NCI-H1048 (cell line): ENCODE results near the gene ATG5.

Experiments used
- DNase-seq: peaks from one replicate; lab custom pipeline; 2025; lab: John Stamatoyannopoulos, UW

ATG5 gene

DNA sequence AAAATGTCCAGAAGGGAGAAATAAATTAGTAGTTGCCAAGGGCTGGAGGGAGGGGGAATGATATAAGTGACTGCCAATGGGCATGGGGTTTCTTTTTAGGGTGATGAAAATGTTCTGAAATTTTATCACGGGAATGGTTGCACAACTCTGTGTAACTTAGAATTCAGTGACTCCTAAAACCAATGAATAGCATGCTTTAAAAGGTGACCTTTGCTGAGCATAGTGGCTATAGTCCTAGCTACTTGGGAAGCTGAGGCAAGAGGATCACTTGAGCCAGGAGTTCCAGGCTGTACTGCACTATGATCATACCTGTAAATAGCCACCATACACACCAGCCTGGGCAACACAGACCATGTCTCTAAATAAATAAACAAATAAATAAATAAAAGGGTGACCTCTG, 109.0 kb downstream of the ATG5 start:
- DNase-seq, result no peak

DNA sequence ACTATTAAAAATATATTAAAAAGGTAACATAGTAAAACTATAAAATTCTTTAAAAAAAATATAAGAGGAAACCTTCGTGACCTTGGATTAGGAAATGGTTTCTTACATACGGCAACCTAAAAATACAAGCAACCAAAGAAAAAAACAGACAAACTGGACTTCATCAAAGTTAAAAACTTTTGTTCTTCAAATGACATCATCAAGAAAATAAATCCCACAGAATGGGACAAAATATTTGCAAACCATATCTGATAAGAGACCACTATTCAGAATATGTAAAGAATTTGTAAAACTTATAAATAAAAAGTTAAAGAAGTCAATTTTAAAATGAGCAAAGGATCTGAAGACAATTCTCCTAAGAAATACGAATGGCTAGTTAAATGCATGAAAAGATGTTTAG, 110.0 kb downstream of the ATG5 start:
- DNase-seq, result no peak

DNA sequence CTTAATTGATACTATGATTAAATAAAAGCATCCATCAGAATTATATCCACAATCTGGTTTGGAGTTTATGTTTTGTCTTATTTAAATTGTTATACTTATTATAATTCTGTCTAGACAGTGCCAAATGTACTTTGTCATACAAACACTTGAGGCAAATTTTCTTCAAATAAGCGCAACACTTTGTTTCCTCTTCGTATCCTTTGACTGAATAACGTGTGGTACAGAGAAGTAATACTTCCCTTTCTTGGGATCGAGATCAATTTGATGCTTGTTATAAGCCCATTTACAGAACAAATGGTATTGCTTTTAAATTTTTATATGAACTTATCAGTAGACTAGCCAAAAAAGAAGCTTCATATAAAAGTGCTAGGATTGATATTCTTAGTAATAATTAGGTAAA, 111.0 kb downstream of the ATG5 start:
- DNase-seq, result no peak

DNA sequence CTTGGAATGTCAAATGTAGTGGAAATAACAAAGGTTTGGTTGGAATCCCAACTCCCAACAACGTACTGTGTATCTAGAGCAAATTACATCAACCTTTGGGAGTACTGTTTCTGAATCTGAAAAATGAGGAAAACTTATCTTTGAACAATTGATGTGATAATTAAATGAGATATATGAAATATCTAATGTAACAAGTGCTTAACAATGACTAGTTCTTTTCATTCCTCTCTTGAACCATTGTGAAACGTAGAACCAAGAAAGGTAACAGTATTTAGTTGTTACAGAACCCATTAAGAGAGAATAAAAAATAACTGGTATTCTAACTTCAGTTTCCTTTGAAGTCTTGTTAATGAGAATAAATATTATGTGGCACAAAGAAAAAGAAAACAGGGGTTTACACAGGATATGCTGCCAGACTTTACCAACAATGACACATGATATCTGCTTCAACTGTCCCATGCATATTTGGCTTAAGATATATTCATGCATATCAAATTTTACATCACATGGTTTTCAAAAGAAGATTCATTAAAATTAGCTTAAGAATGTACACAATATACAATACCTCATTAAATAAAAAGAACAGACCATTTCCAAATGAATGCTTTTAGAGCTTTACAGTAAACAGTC, 111.8 kb downstream of the ATG5 start:
- no peak for DNase-seq

DNA sequence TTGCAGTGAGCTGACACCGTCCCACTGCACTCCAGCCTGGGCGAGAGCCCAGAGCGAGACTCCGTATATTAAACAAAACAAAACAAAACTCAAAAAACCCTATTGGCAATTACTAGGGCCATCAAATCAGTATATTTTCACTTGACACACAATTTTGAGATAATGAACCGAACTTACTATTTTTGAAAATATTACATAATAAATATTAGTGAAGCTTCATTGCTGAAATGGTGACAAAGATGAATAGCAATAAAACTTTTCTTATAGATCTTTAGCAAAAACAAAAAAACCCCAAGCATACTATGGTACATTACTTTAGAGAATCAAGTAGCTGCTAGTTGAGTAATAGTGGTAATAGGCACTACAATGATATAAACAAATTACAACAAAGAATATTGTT, 113.0 kb downstream of the ATG5 start:
- no peak for DNase-seq

DNA sequence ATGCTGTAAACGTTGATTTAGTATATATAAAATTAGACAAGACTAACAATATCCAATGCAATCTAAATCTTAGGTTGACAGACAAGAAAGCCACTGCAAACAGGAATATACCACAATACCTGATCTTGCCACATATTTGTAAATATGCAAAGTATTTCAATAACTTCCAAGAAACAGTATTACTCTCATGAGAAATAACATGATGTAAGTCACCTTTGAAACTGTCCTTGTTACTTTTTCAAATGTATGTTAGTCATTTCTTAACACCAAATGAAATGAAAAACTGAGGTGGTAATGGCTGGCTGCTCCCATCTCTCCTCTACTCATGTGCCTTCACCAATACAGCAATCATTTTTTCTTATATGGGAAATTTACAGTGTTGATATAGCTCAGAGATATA, 118.7 kb downstream of the ATG5 start:
- DNase-seq, result no peak

DNA sequence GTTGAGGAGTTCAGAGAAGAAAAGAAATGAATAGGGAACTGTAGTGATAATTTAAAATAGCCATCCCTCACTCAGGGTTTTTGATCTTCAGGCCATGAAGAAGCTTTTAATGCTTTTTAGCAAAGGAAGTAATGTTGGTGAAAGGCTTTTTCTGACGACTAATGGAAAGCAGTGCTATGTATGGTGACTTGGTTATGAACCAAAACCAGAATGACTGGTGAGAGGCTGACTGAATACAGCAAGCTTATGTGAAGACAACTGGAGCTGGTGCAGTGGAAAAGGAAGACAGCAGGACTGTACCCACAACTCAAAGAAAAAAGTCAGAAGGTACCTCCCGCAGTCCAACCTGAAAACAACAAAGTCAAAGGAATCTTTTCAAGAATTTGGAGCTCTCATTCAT, 120.6 kb downstream of the ATG5 start:
- DNase-seq, result no peak

DNA sequence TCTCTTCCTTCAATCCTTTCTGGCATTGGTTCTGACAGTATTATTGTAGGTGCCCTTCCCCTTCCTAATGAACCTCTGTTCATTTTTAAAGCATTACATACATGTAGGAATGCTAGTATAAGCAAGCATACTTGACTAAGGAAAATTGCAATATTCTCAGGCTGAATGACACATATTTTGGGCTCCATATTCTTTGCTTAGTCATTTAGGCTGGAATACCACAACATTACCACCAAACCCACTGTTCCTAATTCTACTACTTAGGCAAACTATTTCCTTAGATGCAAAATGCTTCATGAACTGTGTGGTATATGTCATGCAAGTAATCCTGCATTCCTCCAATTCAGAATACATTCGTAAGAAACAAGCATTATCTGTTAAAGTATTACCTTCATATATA, 125.6 kb downstream of the ATG5 start:
- DNase-seq, result no peak

DNA sequence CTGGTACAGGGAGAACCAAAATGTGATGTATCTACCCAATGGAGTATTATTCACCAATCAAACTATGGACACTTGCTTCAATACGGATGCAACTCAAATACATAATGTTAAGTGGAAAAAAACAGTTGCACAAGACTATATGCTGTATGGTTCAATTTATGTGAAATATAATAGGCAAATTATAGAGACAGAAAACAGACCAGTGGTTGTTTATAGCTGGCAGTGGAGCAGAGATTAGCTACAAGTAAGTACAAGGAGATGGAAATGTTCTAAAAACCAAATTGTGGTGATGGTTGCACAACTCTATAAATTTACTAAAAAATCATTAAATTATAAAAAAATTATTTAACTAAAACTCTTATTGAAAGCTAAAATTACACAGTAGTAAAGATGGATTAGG, 126.2 kb downstream of the ATG5 start:
- DNase-seq, result no peak

DNA sequence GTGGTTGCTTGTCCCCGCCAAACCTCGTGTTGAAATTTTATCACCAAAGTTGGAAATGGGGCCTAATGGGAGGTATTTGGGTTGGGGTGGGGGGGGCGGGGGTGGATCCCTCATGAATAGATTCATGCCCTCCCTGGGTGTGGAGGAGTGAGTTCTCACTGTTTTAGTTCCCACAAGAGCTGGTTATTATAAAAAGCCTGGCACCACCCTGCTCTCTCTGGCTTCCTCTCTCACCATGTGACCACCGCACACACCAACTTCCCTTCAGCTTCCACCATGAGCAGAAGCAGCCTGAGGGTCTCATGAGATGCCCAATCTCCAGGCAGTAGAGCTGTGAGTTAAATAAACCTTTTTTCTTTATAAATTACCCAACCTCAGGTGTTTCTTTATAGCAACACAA, 128.1 kb downstream of the ATG5 start:
- DNase-seq, result no peak

DNA sequence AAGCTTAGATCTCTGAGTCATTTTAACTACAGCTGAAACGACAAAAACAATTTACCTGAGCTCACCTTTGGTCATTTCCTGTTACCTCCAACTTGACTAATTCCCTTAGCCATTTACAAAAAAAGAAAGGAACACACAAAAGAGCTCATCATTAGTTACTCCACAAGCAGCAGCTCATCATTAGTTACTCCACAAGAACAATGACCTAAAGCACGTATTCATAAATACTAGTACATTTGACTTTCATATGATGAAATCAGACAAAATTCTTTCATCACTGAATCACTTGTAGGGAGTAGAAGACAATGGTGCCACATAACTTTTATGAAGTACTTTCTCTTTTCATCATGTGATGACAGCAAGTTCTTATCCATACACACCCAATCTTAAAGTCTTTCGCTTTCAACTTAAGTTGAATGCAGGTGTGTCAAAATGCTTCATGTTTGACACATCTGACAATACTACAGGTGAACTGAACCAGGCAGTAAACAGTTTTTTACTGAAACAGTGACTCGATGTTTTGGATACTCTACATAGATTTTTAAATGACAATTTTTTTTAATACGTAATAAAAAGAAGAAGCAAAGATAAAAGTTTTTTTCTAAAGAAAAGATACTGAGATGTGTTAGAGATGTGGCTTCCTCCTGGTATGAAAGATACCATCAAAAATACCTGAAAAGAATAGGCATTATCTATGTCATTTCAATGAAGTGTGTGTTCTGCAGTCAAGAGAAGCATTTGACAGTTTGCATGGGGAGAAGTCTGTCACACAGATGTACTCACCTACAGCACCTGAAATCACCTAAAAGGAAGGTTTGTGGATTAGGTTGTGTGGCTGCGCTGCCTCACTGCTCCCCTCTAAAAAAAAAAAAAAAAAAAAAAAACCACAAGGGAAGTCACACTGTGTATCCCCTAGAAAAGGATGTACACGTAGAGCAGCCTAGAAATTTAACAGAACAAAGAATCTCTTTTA, 130.3 kb downstream of the ATG5 start:
- DNase-seq, result no peak

DNA sequence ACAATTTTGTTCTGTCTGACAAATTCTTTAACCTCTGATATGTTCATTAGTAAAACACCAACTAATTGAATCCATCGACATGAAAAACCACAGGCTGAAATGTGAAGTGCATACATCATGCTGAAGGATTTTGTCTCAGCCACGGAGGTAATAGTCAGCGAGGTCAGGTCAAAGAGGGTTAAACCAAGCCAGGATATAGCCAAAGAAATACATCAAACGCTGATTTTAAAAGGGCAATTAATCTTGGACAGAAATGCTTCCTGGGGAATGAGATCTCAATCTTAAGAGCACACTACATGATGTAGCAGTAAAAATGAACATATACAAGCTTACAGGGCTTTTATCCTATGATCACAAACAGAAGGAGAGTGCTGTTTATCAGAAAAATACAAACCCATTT, 132.7 kb downstream of the ATG5 start:
- no peak for DNase-seq

DNA sequence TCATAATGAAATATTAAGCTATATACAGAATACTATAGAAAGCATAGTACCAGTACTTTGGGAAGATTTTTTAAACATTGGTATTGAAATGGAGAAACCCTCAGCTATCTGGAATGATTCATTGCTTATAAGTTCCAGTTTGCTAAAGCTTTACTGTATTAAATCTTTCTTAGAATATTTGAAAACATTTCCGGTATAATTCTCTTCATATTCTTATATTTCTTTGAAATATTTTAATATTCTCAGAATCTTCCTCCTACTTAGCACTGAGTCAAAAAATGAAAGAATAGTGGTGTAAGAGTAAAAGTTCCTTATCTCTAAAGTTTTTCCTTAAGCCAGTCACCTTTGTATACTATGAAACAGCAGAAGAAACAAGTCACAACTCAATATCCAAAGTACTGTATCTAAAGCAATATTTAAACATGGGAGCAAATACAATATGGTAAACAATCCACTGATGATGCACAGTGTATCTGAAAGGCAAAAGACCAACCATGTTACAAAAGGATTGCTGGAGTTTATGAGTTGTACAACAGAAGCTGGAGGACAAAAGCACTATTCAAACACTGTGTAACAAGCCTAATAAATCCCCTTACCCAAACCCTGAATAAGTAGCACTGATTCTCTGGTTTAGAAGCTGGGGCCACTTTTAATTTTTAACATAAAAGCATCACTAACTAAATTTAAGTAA, 137.3 kb downstream of the ATG5 start:
- no peak for DNase-seq

DNA sequence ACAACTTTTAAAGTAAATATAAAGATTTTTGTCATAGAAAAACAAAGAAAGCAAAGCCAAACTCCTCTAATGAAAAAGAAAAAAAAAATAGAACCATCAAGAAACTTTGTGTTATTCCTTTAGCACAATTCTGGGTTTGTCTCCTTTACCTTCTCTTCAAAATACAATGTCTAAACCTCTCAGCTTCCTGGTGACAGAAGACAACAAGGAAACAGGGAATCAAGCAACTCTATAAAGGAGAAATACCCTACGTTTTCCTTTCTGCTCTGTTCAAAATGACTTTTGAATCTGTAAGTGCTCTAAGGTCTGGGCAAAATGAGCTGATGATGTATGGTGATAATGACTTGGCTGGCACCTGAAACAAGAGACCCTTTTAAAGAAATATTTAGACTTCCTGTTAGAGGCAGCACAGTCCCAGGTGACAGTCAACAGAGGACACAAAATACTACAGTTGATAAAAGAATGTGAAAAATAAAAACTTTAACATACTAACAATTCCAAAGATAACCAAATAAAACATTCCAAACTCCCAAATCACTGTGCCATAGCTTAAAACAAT, 138.1 kb downstream of the ATG5 start:
- no peak for DNase-seq

DNA sequence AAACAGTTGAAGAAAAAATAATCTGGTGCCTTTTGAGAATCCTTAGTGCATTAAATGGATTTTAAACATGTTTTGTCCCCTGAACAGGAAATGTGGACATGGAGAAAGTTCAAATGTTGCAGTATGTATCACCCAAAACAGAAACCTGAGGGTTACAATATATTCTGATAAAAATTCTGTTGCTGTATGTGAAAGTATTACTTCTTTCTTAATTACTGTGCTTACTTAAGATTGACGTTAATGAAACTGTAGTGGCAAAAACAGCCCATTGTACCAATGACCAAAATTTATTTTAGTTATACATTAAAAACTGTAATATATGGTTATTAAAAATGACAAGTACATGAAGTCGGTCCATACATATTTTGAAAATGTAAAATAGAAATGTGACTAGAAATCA, 138.8 kb downstream of the ATG5 start:
- no peak for DNase-seq

DNA sequence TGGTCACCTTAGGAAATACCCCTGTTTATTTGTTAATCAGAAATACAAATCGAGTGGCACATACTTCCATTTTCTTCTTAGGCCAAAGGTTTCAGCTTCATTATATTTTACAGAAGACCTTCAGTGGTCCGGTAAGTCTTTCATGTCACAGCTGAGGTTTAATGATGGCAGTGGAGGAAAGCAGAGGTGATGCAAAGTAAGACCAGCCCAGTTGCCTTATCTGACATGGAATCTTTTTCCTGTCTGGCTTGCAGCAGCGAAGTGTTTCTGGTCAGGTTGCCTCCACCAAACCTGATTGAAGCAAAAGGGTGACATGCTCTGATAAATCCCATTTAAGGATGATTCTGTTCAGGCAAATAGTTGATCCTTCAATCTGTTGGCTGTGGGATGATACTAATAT, 139.4 kb downstream of the ATG5 start:
- DNase-seq, result no peak

DNA sequence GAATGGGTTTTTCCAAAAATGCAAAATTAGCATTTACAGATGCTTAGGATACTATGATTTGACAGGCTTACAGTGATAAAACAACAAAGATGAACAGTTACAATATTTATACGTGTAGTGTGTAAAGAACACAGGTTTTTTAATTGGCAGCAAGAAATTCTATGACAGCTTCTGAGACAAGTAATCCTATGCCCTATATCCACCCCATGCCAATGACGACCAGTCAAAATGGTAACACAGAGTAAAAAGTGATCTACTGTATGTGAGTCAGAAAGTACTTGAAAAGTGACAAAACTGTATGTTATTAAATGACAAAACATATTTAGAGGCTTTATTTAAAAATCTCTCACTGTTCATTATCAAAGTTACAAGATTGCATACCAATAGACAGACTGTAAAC, 139.9 kb downstream of the ATG5 start:
- DNase-seq, result no peak

DNA sequence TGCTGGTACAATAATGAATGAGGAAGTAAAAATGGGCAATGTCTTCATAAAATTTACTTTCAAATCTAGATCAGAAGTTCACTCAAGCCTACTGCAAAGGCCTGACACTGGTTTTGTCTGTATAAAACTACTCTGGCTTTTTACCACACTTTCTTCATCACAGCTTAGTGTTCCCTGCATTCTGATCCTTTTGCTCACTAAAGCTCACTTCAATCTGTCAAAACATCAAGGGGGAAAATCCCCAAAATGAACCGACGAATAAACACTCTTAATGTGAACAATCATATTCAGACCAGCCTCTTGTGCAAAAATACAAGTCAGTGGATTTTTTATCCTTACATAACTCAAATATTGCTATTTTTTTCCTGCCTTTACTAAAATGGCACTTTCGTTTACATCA, 140.9 kb downstream of the ATG5 start:
- no peak for DNase-seq

DNA sequence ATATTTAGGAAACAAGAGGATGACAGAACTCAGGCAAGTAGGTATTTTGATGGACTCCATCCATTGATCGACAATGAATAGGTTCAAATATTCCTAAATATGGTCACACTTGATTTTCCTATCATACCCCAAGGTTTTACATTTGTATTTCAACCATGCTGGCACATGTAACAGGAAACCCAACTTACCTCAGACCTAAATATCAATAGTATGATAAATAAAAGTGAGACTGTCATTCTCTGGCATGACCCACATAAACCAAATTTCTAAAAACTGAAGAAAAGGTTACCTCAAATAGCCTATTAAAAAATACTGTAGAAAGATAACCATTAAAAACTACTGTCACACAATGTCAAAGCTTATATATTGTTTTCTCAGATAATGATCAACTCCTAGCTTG, 142.1 kb downstream of the ATG5 start:
- no peak for DNase-seq

DNA sequence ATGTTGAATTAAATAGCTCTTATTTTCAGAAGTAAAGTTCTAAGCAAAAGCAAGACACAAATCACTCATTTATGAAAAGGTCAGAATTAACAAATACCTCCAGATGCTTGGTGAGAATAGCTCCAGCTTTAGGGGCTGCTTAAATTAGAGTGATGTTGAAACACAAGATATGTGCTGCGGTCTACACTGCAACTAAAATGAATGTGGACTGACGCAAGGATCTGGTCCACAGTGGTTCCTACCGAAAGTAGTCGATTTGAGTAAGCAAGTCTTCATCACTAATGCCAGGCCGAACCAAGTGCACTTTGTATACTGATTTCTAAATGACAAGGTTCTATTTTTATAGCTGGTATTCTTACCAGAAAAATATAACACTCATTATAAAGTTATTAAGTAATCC, 143.1 kb downstream of the ATG5 start:
- no peak for DNase-seq

DNA sequence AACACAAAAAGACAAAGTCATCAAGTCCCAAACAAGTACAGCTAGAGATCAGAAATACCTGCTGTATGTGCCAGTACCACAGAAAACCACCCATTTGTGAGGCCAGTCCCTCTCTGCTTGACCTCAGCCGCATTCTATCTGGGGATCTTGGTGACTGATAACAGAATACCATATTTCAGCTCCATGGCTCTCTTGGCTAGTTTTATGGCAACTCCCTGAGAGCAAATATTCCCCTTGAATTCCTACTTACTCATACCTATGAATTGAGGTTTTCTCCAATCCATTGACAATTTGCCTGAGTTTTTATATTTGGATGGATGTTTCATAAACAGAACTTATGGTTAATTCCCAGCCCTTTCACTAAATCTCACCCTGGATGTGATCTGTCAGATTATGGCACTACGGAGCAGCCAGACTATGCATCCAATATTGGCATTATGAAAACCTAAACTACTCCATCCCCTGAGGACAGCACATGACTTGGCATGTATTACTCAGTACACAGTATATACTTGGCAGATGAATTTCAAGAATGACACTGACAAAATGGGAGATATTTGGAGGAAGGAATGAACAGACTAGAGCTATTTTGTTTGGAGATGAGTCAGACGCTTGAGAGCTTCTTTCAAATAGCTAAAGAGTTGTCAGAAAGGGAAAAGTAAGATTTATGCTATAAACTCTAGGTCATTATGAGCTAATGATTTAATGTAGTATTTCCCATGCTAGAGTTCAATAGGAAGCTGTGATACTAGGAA, 143.7 kb downstream of the ATG5 start:
- DNase-seq, result no peak

DNA sequence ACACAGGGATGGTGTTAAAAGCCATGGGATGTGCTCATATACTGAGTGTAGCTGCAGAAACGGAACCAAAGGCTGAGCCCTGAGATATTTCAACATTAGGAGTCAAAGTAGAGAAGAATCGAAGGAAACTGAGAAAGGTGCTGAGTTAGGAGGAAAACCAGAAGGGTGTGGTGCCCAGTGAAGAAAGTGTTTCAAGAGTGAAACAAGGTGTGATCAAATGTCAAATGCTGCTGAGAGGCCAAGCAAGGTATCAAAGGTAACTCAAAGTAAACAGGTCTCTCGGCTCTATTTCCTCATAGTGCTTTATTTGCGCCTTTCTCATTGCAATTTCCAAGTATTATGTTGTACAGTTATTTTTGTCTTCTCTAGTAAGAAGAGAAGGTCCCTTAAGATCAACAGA, 145.4 kb downstream of the ATG5 start:
- no peak for DNase-seq
